B cell (primary cell): ENCODE results near the gene ZP1. TPM values are rescaled to one million over a fixed set of nuclear protein-coding genes. Genes with fewer than 3 reads are reported as not detected.

Experiments used
- ATAC-seq: fragments of 200-7000 bp; cut with Tn5 transposase; one replicate; pipeline ENCODE4 v1.10.0; 2021; ENCODE audit warnings: low read depth, mild to moderate bottlenecking, moderate number of reproducible peaks, moderate library complexity
- CTCF ChIA-PET: fragments of 350-600 bp; sonication (Branson Sonifier 250); formaldehyde crosslinking; loops from one replicate; lab custom pipeline; 2021; ENCODE audit warnings: antibody characterized with exemption, inconsistent platforms; lab: Charles Lee
- POLR2A ChIA-PET: fragments of 350-600 bp; sonication (Branson Sonifier 250); formaldehyde crosslinking; loops from one replicate; lab custom pipeline; 2021; ENCODE audit warnings: antibody characterized with exemption; lab: Charles Lee
- DNase-seq: peaks from one replicate; pipeline ENCODE4 v3.0.0; 2013
- H2AFZ ChIP-seq: 2 replicates; pipeline ENCODE4 v1.6.1; 2012; ENCODE audit warnings: mild to moderate bottlenecking, low read depth, low read length; ENCODE audit not compliant: insufficient read depth, poor library complexity, severe bottlenecking
- H3K27ac ChIP-seq, 2 donors: 1 replicate in 1 of 2; 2 replicates in 1 of 2; pipeline ENCODE4 v1.5.1; 2012 to 2013; ENCODE audit warnings: low read length in 2 of 2, mild to moderate bottlenecking in 2 of 2, moderate library complexity in 1 of 2
- H3K27me3 ChIP-seq, 4 experiments: fragments of 200-600 bp in 1 of 4; sonication (generic) in 1 of 4; replicated peaks in 1 of 4; 1 replicate in 2 of 4; 2 replicates in 2 of 4; pipeline versions ENCODE4 v1.6.1 to v1.7.0; 2013 to 2016; ENCODE audit warnings: low read length in 3 of 4, mild to moderate bottlenecking in 2 of 4, mixed read lengths in 1 of 4, moderate library complexity in 1 of 4; ENCODE audit not compliant: insufficient read depth in 4 of 4, control insufficient read depth in 3 of 4; ENCODE audit errors: control extremely low read depth in 1 of 4
- H3K36me3 ChIP-seq, 2 experiments: replicated peaks in 1 of 2; 1 replicate in 1 of 2; 2 replicates in 1 of 2; pipeline versions ENCODE4 v1.6.1 to v1.7.1; 2013; ENCODE audit warnings: low read length in 1 of 2; ENCODE audit not compliant: insufficient read depth in 2 of 2, control insufficient read depth in 1 of 2; ENCODE audit errors: control extremely low read depth in 1 of 2, extremely low read depth in 1 of 2
- H3K4me1 ChIP-seq, 2 donors: fragments of 200-600 bp in 1 of 2; sonication (generic) in 1 of 2; 1 replicate in 1 of 2; 2 replicates in 1 of 2; pipeline versions ENCODE4 v1.5.1 to v1.6.1; 2013 to 2017; ENCODE audit warnings: low read length in 2 of 2; ENCODE audit not compliant: control insufficient read depth in 2 of 2, insufficient read depth in 2 of 2
- H3K4me2 ChIP-seq: replicated peaks from 2 replicates; pipeline ENCODE3; 2012; ENCODE audit warnings: mild to moderate bottlenecking, low read depth, low read length; ENCODE audit not compliant: poor library complexity, severe bottlenecking
- H3K4me3 ChIP-seq, 5 experiments: fragments of 200-600 bp in 1 of 5; sonication (generic) in 1 of 5; 1 replicate in 3 of 5; 2 replicates in 2 of 5; pipeline versions ENCODE4 v1.5.1 to v1.7.0; 2011 to 2016; ENCODE audit warnings: low read length in 4 of 5, mild to moderate bottlenecking in 4 of 5, low read depth in 2 of 5, control low read depth in 1 of 5, moderate library complexity in 1 of 5; ENCODE audit not compliant: insufficient read depth in 1 of 5; ENCODE audit errors: control extremely low read depth in 1 of 5, extremely low read depth in 1 of 5
- H3K79me2 ChIP-seq: fragments of 200-600 bp; sonication (generic); one replicate; pipeline ENCODE4 v1.6.0; 2016; ENCODE audit warnings: low read length; ENCODE audit not compliant: control insufficient read depth, insufficient read depth
- H3K9ac ChIP-seq: fragments of 200-600 bp; sonication (generic); 2 replicates; pipeline ENCODE4 v1.6.1; 2017; ENCODE audit warnings: mild to moderate bottlenecking, low read length, moderate library complexity
- H3K9me3 ChIP-seq, 3 donors: one replicate each; pipeline versions ENCODE4 v1.6.1 to v1.7.1; 2013; ENCODE audit warnings: low read length in 2 of 3; ENCODE audit not compliant: control insufficient read depth in 2 of 3, insufficient read depth in 1 of 3; ENCODE audit errors: control extremely low read depth in 1 of 3
- H4K20me1 ChIP-seq: 2 replicates; pipeline ENCODE4 v1.6.0; 2012; ENCODE audit warnings: mild to moderate bottlenecking, low read length; ENCODE audit not compliant: insufficient read depth, control insufficient read depth, poor library complexity, severe bottlenecking
- H3K27ac Mint-ChIP-seq: one replicate; pipeline ENCODE4 v1.8.0; 2021; ENCODE audit warnings: mixed read lengths
- H3K27me3 Mint-ChIP-seq: one replicate; pipeline ENCODE4 v1.8.0; 2021; ENCODE audit warnings: mixed read lengths
- H3K4me1 Mint-ChIP-seq: one replicate; pipeline ENCODE4 v1.8.0; 2021; ENCODE audit warnings: mixed read lengths
- H3K4me3 Mint-ChIP-seq: one replicate; pipeline ENCODE4 v1.8.0; 2021; ENCODE audit warnings: mixed read lengths
- H3K9me3 Mint-ChIP-seq: one replicate; pipeline ENCODE4 v1.8.0; 2022; ENCODE audit warnings: mixed read lengths; ENCODE audit not compliant: insufficient read depth
- CTCF ChIP-seq: fragments of 200-600 bp; IDR thresholded peaks from one replicate; pipeline ENCODE4 v1.8.0; 2022; ENCODE audit warnings: antibody characterized with exemption, mild to moderate bottlenecking
- EZH2 ChIP-seq: IDR thresholded peaks from 2 replicates; pipeline ENCODE4 v1.6.1; 2012; ENCODE audit warnings: borderline replicate concordance, low read depth, mild to moderate bottlenecking, moderate library complexity, low read length; ENCODE audit not compliant: insufficient read depth, poor library complexity, severe bottlenecking
- WGBS: methylation state at CpG from one replicate; pipeline ENCODE4 v1.1.5; 2013; ENCODE audit warnings: missing lambda C conversion rate; ENCODE audit not compliant: insufficient coverage; 5-methylcytosine and 5-hydroxymethylcytosine counted together
- intact Hi-C: fragments of 100-400 bp; cut with micrococcal nuclease; formaldehyde crosslinking; loops from one replicate; pipeline ENCODE4 v1.10.0; 2022
- polyA plus RNA-seq: library from polyadenylated mRNA; depleted of rRNA; stranded (reverse); fragments of >200 nt; gene quantifications from 2 replicates; pipeline ENCODE4 v1.2.3, GENCODE V29; 2012
- total RNA-seq, 2 donors: library from RNA; stranded (reverse); fragments of 120-200 nt in 1 of 2; gene quantifications; 1 replicate in 1 of 2; 2 replicates in 1 of 2; pipeline versions ENCODE4 v1.2.3 to v1.2.4, GENCODE V29; 2013 to 2022

The ZP1 gene
- total and polyA plus RNA-seq, 2 donors (not counting 1 experiment from before 2014, with no cell fraction given), result 0.06 TPM; not detected in 1

GRCh38 chr11:60855726-60856633 is 11.4 kb upstream of the ZP1 start, which contains the start of gene PTGDR2:
TSS of gene PTGDR2 (minus strand) at chr11:60855950. CDS start at chr11:60853722, 2,228 bp downstream.
- WGBS, result 47% methylated on average over 6 of the region's 14 CpGs
- no peak within 1 kb of the TSS for H3K27ac Mint-ChIP-seq
- H3K4me3 Mint-ChIP-seq, result no peak within 1 kb of the TSS
- POLR2A ChIA-PET, result no interaction called here
- Histone ChIP-seq H3K79me2 (no peaks in the 10 kb centered on the region), H3K9me3 (no peaks in the 10 kb centered on the region), H3K27ac (no peak within 1 kb of the TSS), H3K36me3 (peaks cover 0 to 12% of the 10 kb centered on the region in 2 experiments), H3K27me3 (peaks cover 0 to 3% (median 0%) of the 10 kb centered on the region in 4 experiments), H3K4me2 (no peak within 1 kb of the TSS), H3K9ac (no peak within 1 kb of the TSS), H3K4me1 (peaks cover 4 to 7% of the 10 kb centered on the region in 2 donors), H4K20me1 (no peaks in the 10 kb centered on the region), H3K4me3 (no peak within 1 kb of the TSS), H2AFZ (no peak within 1 kb of the TSS)
- H3K9me3 Mint-ChIP-seq, result no peaks in the 10 kb centered on the region
- intact Hi-C loops, result no loop called here
- CTCF ChIA-PET, result interaction anchor here (0.7 to 1.6 kb wide), 6 partner anchors 18 to 43 kb away, joined by 3 to 5 read pairs (median 4); no protein-coding TSS in a partner anchor
- no peak for DNase-seq
- TF ChIP-seq EZH2 (no peak), CTCF (no peak)
- no peak for ATAC-seq
- no peaks in the 10 kb centered on the region for H3K27me3 Mint-ChIP-seq
- H3K4me1 Mint-ChIP-seq, result peaks cover 9% of the 10 kb centered on the region
